Prostate gland (tissue), 2 donors: Measurements from ENCODE around the gene TSC22D3. TPM values are rescaled to one million over a fixed set of nuclear protein-coding genes. Genes with fewer than 3 reads are reported as not detected.

ENCODE experiments used
- DNase-seq: peaks from one replicate; pipeline ENCODE4 v3.0.0-alpha.2; 2019; ENCODE audit warnings: low spot score
- H3K27ac ChIP-seq, 2 donors: fragments of 200-600 bp; sonication (generic); 2 replicates each; pipeline ENCODE4 v1.5.1; 2017 to 2019
- H3K27me3 ChIP-seq: fragments of 200-600 bp; sonication (generic); replicated peaks from 2 replicates; pipeline ENCODE4 v1.5.1; 2019; ENCODE audit not compliant: insufficient read depth
- H3K36me3 ChIP-seq, 2 donors: fragments of 200-600 bp; sonication (generic); 1 replicate in 1 of 2; 2 replicates in 1 of 2; pipeline versions ENCODE4 v1.5.1 to v1.8.1; 2017 to 2019
- H3K4me1 ChIP-seq: fragments of 200-600 bp; sonication (generic); replicated peaks from 2 replicates; pipeline ENCODE4 v1.5.1; 2019
- H3K4me3 ChIP-seq, 2 donors: fragments of 200-600 bp; sonication (generic); 2 replicates each; pipeline ENCODE4 v1.5.1; 2017 to 2019
- H3K9me3 ChIP-seq: fragments of 200-600 bp; sonication (generic); 2 replicates; pipeline ENCODE4 v1.5.1; 2017
- POLR2A ChIP-seq: fragments of 450-650 bp; IDR thresholded peaks from one replicate; pipeline ENCODE4 v1.6.1; 2016; ENCODE audit warnings: antibody characterized with exemption, mild to moderate bottlenecking
- POLR2AphosphoS5 ChIP-seq: sonication (generic); formaldehyde crosslinking; IDR thresholded peaks from one replicate; pipeline ENCODE4 v1.6.1; 2017; ENCODE audit warnings: antibody characterized with exemption
- WGBS: methylation state at CpG from one replicate; pipeline ENCODE4 v1.1.5; 2018; 5-methylcytosine and 5-hydroxymethylcytosine counted together
- intact Hi-C: fragments of 100-400 bp; cut with DNase I; formaldehyde crosslinking; loops from one replicate; pipeline ENCODE4 v1.14.2; 2022
- total RNA-seq, 2 donors: library from RNA; depleted of rRNA; stranded (reverse); fragments of >200 nt; gene quantifications; one replicate each; pipeline ENCODE4 v1.1.0, GENCODE V29; 2016
- TF ChIP-seq, protein P1 (sequence below), 4 experiments: fragments of 200-600 bp in 2 of 4; fragments of 450-650 bp in 2 of 4; sonication (generic) in 2 of 4; IDR thresholded peaks; 1 replicate in 3 of 4; 2 replicates in 1 of 4; pipeline ENCODE4 v1.5.1; 2016 to 2019; ENCODE audit warnings: antibody characterized with exemption in 4 of 4, mild to moderate bottlenecking in 2 of 4, moderate library complexity in 2 of 4

Gene TSC22D3
- total RNA-seq, 2 donors from 2014 or later, result 480 to 1,164 TPM

DNA sequence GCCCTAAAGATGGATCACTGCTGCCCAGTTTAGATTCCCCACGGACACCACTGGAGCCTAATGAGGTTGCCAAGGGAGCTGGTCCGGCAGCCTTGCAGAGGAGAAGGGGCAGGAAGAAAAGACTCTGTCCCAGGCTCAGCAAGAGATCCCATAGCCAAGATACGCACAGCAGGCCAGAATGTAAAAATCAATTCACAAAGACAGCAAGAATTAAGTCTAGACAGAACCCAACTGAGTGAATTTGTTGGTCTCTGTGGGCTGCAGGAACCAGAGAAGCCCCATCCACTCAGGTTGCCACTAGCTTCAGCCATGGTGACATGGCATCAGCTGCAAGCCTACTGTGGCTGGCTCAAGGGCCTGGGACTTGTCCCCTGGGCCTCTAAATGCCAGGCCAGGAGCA lies 22.9 kb downstream of the TSC22D3 start:
- intact Hi-C loops, result no loop called here
- H3K4me1 ChIP-seq, result no peaks in the 10 kb centered on the region
- TF ChIP-seq POLR2A (no peak), POLR2AphosphoS5 (no peak)
- TF ChIP-seq, protein P1, sequence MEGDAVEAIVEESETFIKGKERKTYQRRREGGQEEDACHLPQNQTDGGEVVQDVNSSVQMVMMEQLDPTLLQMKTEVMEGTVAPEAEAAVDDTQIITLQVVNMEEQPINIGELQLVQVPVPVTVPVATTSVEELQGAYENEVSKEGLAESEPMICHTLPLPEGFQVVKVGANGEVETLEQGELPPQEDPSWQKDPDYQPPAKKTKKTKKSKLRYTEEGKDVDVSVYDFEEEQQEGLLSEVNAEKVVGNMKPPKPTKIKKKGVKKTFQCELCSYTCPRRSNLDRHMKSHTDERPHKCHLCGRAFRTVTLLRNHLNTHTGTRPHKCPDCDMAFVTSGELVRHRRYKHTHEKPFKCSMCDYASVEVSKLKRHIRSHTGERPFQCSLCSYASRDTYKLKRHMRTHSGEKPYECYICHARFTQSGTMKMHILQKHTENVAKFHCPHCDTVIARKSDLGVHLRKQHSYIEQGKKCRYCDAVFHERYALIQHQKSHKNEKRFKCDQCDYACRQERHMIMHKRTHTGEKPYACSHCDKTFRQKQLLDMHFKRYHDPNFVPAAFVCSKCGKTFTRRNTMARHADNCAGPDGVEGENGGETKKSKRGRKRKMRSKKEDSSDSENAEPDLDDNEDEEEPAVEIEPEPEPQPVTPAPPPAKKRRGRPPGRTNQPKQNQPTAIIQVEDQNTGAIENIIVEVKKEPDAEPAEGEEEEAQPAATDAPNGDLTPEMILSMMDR (IDR thresholded peaks at IDR 0.05), result no peak
- DNase-seq, result no peak
- WGBS, result 90% methylated on average over 3 of the region's 3 CpGs
- H3K27ac ChIP-seq, result peak overlapping the region in 1 of 2 donors; percentile 56
- no peak overlapping the region for H3K4me3 ChIP-seq
- H3K36me3 ChIP-seq, result no peaks in the 10 kb centered on the region
- no peaks in the 10 kb centered on the region for H3K9me3 ChIP-seq
- H3K27me3 ChIP-seq, result no peaks in the 10 kb centered on the region

DNA sequence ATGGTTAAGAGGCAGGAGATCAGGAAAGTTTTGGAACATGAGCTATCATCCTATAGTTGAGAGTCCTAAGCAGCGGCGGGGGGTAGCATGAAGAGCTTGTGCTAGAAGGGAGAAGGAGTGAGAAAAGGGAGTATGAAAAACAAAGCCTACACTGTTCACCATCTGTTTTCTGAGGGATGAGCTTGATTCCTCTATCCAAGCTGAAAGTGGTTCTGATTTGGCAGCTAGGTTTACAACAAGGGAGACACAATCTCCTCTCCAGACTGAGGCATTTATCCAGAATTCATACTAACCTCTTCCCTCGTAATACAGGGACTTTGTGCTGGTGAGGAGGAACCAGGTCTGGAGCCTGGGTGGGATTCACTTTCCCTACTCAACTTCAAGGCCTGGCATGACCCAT lies 23.5 kb downstream of the TSC22D3 start:
- WGBS, result 80% methylated on average over 3 of the region's 3 CpGs
- Histone ChIP-seq H3K9me3 (no peaks in the 10 kb centered on the region), H3K4me1 (no peaks in the 10 kb centered on the region), H3K4me3 (no peak overlapping the region), H3K27me3 (no peaks in the 10 kb centered on the region), H3K27ac (peak overlapping the region in 1 of 2 donors; percentile 56), H3K36me3 (no peaks in the 10 kb centered on the region)
- DNase-seq, result no peak
- intact Hi-C loops, result no loop called here
- TF ChIP-seq, protein P1 (IDR thresholded peaks at IDR 0.05), result no peak
- TF ChIP-seq POLR2A, result no peak
- TF ChIP-seq POLR2AphosphoS5, result no peak

DNA sequence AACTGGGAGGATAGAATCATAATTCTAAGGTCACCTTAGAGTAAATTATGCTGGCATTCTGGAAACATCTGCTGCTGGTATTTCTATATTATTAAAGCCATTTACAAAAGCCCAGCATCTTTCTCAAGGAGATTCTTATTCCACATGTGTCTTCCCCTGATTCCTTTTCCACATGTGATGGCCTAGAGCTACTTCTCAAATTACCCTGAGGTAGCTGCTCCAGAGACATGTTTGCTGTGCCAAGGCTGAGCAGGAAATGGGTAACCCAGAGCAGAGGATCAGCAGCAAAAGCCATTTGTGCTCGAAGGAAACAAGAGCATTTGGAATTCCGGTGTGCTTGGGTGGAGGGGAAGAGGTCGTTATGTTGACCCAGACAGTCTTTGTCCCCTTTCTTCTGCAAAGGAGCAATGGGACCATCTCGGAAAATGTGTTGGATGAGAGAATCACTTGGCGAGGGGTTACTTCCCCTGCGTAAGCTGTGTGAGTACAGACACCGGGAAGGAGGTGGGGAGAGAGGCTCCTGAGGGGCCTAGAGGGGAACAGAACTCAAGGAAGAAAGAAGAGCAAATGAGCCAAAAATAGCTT lies 24.6 kb downstream of the TSC22D3 start:
- Histone ChIP-seq H3K27ac (peak overlapping the region; percentile 18 to 56), H3K4me1 (no peaks in the 10 kb centered on the region), H3K36me3 (no peaks in the 10 kb centered on the region), H3K9me3 (no peaks in the 10 kb centered on the region), H3K27me3 (no peaks in the 10 kb centered on the region), H3K4me3 (no peak overlapping the region)
- DNase-seq, result no peak
- intact Hi-C loops, result no loop called here
- 75% methylated on average over 7 of the region's 7 CpGs for WGBS
- no peak for TF ChIP-seq POLR2A
- TF ChIP-seq, protein P1 (IDR thresholded peaks at IDR 0.05), result no peak
- no peak for TF ChIP-seq POLR2AphosphoS5

DNA sequence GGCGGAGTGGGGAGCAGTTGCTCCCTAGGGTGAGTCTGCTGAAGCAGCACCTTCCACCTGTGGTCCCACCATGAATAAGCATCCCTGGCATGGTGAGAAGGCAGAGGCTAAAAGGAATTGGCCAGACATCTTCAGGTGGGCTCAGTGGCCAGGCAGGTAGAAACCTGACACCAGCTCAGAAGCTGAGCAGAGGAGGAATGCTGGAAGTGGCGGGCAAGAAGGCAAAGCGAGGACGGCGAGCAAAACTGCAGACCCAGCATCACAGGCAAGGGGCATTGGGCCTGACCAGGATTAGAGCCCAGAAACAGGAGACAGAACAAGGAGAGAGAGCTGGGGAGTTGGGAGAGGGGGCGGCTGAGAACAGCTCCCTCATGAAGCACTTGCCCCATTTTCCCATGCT lies 25.3 kb downstream of the TSC22D3 start:
- intact Hi-C loops, result no loop called here
- H3K4me1 ChIP-seq, result no peaks in the 10 kb centered on the region

DNA sequence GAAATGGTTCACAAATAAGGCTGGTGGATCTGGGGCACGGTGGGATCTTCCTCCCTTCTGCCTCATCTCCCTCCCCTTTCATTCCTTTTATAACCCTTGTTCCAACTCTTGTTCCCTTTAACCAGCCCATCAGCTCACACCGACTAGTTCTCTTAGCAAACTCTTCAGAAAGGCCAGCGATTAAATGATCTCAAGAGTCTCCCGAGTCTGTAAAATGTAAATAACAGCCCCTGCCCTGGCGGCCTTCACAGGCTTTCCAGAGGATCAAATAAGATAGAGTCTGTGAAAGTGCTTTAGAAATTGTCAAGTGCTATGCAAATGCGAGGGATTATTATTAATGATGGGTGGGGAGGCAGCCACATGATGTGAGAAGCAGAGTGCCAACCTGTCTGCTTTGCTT lies 27.1 kb downstream of the TSC22D3 start:
- Histone ChIP-seq H3K27me3 (no peaks in the 10 kb centered on the region), H3K36me3 (no peaks in the 10 kb centered on the region), H3K4me1 (no peaks in the 10 kb centered on the region), H3K4me3 (no peak overlapping the region), H3K9me3 (no peaks in the 10 kb centered on the region), H3K27ac (peak overlapping the region; percentile 73 to 75)
- TF ChIP-seq POLR2AphosphoS5 (no peak), POLR2A (no peak)
- TF ChIP-seq, protein P1 (IDR thresholded peaks at IDR 0.05), result no peak
- intact Hi-C loops, result no loop called here
- WGBS, result 50% methylated on average over 6 of the region's 6 CpGs
- DNase-seq, result no peak

More for the DNA sequence above, 25.3 kb downstream of the TSC22D3 start:
- H3K4me3 ChIP-seq, result no peak overlapping the region
- peak overlapping the region in 1 of 2 donors; percentile 56 for H3K27ac ChIP-seq
- 92% methylated on average over 6 of the region's 6 CpGs for WGBS
- no peaks in the 10 kb centered on the region for H3K9me3 ChIP-seq
- no peaks in the 10 kb centered on the region for H3K36me3 ChIP-seq
- TF ChIP-seq, protein P1 (IDR thresholded peaks at IDR 0.05), result no peak
- TF ChIP-seq POLR2A (no peak), POLR2AphosphoS5 (no peak)
- H3K27me3 ChIP-seq, result no peaks in the 10 kb centered on the region
- no peak for DNase-seq
